IPS-11a (cell line): Measurements from ENCODE around the gene FZD7.

Experiments used
- H3K4me3 ChIP-seq: one replicate; pipeline ENCODE4 v1.5.1; 2013; ENCODE audit warnings: low read depth, low read length, control low read depth

Gene FZD7

GRCh38 chr2:202064881-202065230, 31.2 kb downstream of the FZD7 start:
- H3K4me3 ChIP-seq, result no peak overlapping the region

- no peak overlapping the region for H3K4me3 ChIP-seq
These were observed 32.2 kb downstream of the FZD7 start for GRCh38 chr2:202065876-202066275.

GRCh38 chr2:202066875-202067274, 33.2 kb downstream of the FZD7 start:
- no peak overlapping the region for H3K4me3 ChIP-seq

DNA sequence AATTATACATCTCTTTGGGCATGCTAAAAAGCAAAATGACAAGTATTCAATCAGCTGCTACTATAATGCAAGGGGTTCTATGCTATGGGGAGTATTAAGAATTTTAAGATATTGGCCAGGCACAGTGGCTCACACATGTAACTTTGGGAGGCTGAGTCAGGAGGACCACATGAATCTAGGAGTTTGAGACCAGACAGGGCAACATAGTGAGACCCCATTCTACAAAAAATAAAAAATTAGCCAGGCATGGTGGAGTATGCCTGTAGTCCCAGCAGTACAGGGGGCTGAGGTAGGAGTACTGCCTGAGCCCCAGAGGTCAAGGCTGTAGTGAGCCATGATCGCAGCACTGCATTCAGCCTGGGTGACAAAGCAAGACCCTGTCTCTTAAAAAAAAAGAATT, 33.9 kb downstream of the FZD7 start:
- H3K4me3 ChIP-seq, result no peak overlapping the region

- H3K4me3 ChIP-seq, result no peak overlapping the region
These were observed 35.8 kb downstream of the FZD7 start for GRCh38 chr2:202069170-202070067.

- H3K4me3 ChIP-seq, result no peak overlapping the region
These were observed 37.5 kb downstream of the FZD7 start for GRCh38 chr2:202071107-202071506.

DNA sequence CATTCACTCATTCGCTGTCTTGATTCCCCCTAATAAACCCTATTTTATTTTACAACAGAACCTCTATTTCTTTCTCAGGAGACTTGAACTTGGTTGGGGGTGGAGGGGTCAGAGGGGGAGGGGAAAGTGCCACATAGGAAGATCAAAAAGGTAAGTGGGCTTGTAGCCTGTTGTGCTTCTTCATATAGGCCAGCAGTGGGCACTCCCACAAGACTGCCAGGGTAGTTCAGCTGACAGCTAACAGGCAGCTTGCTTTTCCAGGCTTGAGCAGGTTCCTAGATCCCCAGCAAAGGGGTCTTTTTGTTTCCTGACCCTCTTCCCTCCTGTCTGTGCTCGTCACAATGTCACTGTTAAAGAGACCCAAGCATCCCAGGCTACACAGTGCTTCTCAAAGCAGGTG, 38.6 kb downstream of the FZD7 start:
- H3K4me3 ChIP-seq, result no peak overlapping the region

DNA sequence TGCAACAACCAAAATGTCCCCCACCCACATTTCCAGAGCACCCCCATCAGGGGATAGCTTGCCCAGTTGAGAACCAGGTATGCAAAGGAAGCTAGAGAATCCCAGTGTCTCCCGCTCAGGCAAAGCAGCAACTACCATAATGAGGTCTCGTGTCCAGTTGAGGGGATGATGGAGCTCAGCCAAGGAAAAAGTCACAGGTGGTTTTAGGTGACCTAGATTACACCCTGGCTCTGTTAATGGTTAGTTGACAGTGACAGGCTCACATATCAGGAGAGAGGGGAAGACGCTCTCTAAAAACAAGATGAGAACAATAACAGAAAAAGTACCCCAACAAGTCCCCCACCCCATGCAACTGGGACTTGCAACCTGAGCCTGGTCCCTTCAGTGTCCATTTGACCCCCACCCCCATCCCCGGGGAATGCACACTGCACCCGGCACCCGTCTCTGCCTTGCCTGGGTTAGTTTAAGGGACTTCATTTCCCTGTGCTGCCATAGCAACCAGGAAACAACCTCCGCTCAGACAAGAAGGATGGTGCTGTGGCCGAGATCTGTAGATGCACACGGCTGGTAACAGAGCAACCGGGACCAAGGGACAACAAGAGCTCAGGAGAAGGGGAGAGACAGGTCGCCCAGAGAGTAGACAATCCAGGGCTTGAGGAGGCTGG, 39.2 kb downstream of the FZD7 start, which contains the start of gene KIAA2012:
Gene KIAA2012, plus strand, starts transcription at position 519 of the 665 bp plus-strand sequence. CDS start 373 bp downstream, outside the sequence.
- H3K4me3 ChIP-seq, result no peak within 1 kb of the TSS

GRCh38 chr2:202074324-202074723, 40.7 kb downstream of the FZD7 start:
- H3K4me3 ChIP-seq, result no peak overlapping the region

DNA sequence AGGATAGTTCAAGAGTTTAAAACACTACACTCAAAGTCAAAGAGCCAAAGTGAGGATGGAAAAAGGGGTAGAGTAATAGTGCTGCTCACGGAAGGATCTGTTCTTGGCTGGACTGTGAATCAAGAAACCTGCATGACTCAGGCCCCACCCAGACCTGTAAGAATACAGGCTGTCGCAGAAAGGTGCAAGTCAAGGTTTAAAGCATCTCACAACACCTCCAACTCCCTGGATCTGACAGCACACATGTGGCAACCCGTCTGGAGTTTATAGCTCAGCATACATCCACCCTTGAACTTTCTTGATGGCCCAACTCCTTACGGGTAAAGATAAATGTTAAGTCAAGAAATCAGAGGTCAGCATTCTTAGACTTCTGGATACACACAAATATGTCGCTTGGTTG, 45.7 kb downstream of the FZD7 start:
- no peak overlapping the region for H3K4me3 ChIP-seq

GRCh38 chr2:202084265-202084664, 50.6 kb downstream of the FZD7 start:
- H3K4me3 ChIP-seq, result no peak overlapping the region
